ENCODE data around the gene RD3L. TPM values are rescaled to one million over a fixed set of nuclear protein-coding genes. Genes with fewer than 3 reads are reported as not detected.
A peak's percentile ranks its signal among the peaks of the same experiment; 100 is the strongest.

The RD3L gene
- total and polyA plus RNA-seq, 2 of the 13 experiments (the other 11 are each of a cell fraction or from before 2014, with no cell fraction given): not detected

DNA sequence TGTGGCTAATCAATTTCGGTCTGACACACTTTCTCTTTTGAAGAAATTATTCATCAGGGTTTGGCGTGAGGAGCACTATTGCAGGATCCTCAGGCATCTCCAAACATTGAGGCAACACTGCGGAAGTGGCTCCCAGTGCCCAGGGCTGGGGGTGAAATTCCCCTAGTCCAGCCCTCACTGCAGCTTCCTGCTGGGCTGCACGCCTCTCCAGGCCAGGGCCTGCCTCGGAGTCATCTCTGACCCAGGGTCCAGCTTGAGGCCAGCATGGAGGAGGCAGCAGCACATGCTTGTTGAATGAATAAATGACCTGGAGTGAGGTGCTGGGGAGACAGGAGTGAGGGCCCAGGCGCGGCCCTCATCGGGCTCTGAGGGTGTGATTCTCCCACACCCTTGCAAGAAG lies 50.1 kb downstream of the RD3L start (continued):
- TF ChIP-seq, protein P1, sequence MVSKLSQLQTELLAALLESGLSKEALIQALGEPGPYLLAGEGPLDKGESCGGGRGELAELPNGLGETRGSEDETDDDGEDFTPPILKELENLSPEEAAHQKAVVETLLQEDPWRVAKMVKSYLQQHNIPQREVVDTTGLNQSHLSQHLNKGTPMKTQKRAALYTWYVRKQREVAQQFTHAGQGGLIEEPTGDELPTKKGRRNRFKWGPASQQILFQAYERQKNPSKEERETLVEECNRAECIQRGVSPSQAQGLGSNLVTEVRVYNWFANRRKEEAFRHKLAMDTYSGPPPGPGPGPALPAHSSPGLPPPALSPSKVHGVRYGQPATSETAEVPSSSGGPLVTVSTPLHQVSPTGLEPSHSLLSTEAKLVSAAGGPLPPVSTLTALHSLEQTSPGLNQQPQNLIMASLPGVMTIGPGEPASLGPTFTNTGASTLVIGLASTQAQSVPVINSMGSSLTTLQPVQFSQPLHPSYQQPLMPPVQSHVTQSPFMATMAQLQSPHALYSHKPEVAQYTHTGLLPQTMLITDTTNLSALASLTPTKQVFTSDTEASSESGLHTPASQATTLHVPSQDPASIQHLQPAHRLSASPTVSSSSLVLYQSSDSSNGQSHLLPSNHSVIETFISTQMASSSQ (IDR thresholded peaks at IDR 0.05; ENCODE audit: low read depth): no peak
- TF ChIP-seq, protein P1 (CRISPR knock-in tag; IDR thresholded peaks at IDR 0.05; ENCODE audit: borderline replicate concordance): no peak
- TF ChIP-seq, protein P2, sequence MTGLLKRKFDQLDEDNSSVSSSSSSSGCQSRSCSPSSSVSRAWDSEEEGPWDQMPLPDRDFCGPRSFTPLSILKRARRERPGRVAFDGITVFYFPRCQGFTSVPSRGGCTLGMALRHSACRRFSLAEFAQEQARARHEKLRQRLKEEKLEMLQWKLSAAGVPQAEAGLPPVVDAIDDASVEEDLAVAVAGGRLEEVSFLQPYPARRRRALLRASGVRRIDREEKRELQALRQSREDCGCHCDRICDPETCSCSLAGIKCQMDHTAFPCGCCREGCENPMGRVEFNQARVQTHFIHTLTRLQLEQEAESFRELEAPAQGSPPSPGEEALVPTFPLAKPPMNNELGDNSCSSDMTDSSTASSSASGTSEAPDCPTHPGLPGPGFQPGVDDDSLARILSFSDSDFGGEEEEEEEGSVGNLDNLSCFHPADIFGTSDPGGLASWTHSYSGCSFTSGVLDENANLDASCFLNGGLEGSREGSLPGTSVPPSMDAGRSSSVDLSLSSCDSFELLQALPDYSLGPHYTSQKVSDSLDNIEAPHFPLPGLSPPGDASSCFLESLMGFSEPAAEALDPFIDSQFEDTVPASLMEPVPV (CRISPR knock-in tag; IDR thresholded peaks at IDR 0.05): 0 out of 2 replicates have a peak, but pooled peaks have one; percentile 41
- TF ChIP-seq ZFP36 (IDR thresholded peaks at IDR 0.05; ENCODE audit: borderline replicate concordance, low read depth, low read length, partially characterized antibody): peak; percentile 98
- TF ChIP-seq, protein P3, sequence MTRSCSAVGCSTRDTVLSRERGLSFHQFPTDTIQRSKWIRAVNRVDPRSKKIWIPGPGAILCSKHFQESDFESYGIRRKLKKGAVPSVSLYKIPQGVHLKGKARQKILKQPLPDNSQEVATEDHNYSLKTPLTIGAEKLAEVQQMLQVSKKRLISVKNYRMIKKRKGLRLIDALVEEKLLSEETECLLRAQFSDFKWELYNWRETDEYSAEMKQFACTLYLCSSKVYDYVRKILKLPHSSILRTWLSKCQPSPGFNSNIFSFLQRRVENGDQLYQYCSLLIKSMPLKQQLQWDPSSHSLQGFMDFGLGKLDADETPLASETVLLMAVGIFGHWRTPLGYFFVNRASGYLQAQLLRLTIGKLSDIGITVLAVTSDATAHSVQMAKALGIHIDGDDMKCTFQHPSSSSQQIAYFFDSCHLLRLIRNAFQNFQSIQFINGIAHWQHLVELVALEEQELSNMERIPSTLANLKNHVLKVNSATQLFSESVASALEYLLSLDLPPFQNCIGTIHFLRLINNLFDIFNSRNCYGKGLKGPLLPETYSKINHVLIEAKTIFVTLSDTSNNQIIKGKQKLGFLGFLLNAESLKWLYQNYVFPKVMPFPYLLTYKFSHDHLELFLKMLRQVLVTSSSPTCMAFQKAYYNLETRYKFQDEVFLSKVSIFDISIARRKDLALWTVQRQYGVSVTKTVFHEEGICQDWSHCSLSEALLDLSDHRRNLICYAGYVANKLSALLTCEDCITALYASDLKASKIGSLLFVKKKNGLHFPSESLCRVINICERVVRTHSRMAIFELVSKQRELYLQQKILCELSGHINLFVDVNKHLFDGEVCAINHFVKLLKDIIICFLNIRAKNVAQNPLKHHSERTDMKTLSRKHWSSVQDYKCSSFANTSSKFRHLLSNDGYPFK (CRISPR knock-in tag; IDR thresholded peaks at IDR 0.05; ENCODE audit: borderline replicate concordance): no peak
- TF ChIP-seq ZNF749 (CRISPR knock-in tag; IDR thresholded peaks at IDR 0.05; ENCODE audit: borderline replicate concordance): no peak
- TF ChIP-seq, protein P4, sequence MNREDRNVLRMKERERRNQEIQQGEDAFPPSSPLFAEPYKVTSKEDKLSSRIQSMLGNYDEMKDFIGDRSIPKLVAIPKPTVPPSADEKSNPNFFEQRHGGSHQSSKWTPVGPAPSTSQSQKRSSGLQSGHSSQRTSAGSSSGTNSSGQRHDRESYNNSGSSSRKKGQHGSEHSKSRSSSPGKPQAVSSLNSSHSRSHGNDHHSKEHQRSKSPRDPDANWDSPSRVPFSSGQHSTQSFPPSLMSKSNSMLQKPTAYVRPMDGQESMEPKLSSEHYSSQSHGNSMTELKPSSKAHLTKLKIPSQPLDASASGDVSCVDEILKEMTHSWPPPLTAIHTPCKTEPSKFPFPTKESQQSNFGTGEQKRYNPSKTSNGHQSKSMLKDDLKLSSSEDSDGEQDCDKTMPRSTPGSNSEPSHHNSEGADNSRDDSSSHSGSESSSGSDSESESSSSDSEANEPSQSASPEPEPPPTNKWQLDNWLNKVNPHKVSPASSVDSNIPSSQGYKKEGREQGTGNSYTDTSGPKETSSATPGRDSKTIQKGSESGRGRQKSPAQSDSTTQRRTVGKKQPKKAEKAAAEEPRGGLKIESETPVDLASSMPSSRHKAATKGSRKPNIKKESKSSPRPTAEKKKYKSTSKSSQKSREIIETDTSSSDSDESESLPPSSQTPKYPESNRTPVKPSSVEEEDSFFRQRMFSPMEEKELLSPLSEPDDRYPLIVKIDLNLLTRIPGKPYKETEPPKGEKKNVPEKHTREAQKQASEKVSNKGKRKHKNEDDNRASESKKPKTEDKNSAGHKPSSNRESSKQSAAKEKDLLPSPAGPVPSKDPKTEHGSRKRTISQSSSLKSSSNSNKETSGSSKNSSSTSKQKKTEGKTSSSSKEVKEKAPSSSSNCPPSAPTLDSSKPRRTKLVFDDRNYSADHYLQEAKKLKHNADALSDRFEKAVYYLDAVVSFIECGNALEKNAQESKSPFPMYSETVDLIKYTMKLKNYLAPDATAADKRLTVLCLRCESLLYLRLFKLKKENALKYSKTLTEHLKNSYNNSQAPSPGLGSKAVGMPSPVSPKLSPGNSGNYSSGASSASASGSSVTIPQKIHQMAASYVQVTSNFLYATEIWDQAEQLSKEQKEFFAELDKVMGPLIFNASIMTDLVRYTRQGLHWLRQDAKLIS (CRISPR knock-in tag; IDR thresholded peaks at IDR 0.05): no peak
- TF ChIP-seq, protein P5, sequence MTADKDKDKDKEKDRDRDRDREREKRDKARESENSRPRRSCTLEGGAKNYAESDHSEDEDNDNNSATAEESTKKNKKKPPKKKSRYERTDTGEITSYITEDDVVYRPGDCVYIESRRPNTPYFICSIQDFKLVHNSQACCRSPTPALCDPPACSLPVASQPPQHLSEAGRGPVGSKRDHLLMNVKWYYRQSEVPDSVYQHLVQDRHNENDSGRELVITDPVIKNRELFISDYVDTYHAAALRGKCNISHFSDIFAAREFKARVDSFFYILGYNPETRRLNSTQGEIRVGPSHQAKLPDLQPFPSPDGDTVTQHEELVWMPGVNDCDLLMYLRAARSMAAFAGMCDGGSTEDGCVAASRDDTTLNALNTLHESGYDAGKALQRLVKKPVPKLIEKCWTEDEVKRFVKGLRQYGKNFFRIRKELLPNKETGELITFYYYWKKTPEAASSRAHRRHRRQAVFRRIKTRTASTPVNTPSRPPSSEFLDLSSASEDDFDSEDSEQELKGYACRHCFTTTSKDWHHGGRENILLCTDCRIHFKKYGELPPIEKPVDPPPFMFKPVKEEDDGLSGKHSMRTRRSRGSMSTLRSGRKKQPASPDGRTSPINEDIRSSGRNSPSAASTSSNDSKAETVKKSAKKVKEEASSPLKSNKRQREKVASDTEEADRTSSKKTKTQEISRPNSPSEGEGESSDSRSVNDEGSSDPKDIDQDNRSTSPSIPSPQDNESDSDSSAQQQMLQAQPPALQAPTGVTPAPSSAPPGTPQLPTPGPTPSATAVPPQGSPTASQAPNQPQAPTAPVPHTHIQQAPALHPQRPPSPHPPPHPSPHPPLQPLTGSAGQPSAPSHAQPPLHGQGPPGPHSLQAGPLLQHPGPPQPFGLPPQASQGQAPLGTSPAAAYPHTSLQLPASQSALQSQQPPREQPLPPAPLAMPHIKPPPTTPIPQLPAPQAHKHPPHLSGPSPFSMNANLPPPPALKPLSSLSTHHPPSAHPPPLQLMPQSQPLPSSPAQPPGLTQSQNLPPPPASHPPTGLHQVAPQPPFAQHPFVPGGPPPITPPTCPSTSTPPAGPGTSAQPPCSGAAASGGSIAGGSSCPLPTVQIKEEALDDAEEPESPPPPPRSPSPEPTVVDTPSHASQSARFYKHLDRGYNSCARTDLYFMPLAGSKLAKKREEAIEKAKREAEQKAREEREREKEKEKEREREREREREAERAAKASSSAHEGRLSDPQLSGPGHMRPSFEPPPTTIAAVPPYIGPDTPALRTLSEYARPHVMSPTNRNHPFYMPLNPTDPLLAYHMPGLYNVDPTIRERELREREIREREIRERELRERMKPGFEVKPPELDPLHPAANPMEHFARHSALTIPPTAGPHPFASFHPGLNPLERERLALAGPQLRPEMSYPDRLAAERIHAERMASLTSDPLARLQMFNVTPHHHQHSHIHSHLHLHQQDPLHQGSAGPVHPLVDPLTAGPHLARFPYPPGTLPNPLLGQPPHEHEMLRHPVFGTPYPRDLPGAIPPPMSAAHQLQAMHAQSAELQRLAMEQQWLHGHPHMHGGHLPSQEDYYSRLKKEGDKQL (CRISPR knock-in tag; IDR thresholded peaks at IDR 0.05; ENCODE audit: low read depth): no peak
- no peak for TF ChIP-seq YY1 (IDR thresholded peaks at IDR 0.05; ENCODE audit: insufficient read depth, insufficient replicate concordance, low read depth, low read length)
- TF ChIP-seq ZEB1 (IDR thresholded peaks at IDR 0.05; ENCODE audit: insufficient replicate concordance, low read depth): no peak
